GM21786 (cell line): ENCODE data around the gene PRPF31.
A peak's percentile ranks its signal among the peaks of the same experiment; 100 is the strongest.

ENCODE experiments used
- ATAC-seq: cut with Tn5 transposase; IDR thresholded peaks from one replicate; pipeline ENCODE4 v1.9.1; 2021; ENCODE audit not compliant: unreplicated experiment

The PRPF31 gene

GRCh38 chr19:54138489-54139256 lies 23.1 kb downstream of the PRPF31 start:
- no peak for ATAC-seq

GRCh38 chr19:54141356-54141755 lies 25.8 kb downstream of the PRPF31 start:
- no peak for ATAC-seq

- ATAC-seq: no peak
These were observed 26.7 kb downstream of the PRPF31 start for GRCh38 chr19:54142166-54142780.

GRCh38 chr19:54145541-54146158 lies 30.1 kb downstream of the PRPF31 start:
- ATAC-seq: no peak

GRCh38 chr19:54147676-54148075 lies 32.1 kb downstream of the PRPF31 start:
- ATAC-seq: no peak

GRCh38 chr19:54148158-54148557 lies 32.6 kb downstream of the PRPF31 start:
- no peak for ATAC-seq

- ATAC-seq: no peak
These were observed 33.7 kb downstream of the PRPF31 start for GRCh38 chr19:54149021-54149812.

- no peak for ATAC-seq
These were observed 35.9 kb downstream of the PRPF31 start for GRCh38 chr19:54151362-54152035.

DNA sequence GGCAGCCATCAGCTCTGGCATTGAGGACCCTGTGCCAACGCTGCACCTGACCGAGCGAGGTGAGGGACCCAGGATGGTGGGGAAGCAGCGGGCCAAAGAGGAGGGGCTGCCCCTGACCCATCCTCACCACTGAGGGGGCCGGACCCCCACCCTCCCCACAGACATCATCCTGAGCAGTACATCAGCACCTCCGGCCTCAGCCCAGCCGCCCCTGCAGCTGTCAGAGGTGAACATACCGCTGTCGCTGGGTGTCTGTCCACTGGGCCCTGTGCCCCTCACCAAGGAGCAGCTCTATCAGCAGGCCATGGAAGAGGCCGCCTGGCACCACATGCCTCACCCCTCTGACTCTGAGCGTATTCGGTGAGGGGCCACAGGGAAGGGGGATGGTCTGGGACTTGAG lies 36.7 kb downstream of the PRPF31 start:
- ATAC-seq: no peak

DNA sequence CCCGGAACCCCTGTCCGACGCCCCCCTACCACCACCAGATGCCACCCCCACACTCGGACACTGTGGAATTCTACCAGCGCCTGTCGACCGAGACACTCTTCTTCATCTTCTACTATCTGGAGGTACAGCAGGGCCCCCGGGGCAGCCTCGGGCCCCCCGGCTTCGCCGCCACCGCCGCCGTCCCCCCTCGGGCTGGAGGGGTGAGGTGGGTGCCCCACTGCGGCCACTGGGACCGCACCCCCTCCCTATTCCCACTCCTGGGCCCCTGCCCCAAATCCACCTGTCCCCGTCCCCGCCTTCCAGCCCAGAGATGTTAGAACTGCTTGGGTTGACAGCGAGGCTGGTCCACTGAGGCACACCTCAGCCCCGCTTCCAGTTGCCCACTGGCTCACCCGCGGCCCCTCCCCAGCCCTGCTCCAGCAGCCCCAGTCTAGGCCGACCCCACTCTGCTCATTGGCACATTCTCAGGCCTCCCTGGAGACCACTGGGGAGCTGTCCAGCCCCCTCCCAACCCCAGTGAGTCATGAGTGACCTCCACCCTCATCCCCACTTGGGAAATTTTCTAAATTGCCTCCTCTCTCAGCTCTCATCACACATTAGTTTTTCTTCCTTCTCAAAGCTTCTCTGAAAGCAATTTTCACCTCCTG lies 37.4 kb downstream of the PRPF31 start:
- ATAC-seq: no peak

- ATAC-seq: no peak
These were observed 38.3 kb downstream of the PRPF31 start for GRCh38 chr19:54153731-54154326.

DNA sequence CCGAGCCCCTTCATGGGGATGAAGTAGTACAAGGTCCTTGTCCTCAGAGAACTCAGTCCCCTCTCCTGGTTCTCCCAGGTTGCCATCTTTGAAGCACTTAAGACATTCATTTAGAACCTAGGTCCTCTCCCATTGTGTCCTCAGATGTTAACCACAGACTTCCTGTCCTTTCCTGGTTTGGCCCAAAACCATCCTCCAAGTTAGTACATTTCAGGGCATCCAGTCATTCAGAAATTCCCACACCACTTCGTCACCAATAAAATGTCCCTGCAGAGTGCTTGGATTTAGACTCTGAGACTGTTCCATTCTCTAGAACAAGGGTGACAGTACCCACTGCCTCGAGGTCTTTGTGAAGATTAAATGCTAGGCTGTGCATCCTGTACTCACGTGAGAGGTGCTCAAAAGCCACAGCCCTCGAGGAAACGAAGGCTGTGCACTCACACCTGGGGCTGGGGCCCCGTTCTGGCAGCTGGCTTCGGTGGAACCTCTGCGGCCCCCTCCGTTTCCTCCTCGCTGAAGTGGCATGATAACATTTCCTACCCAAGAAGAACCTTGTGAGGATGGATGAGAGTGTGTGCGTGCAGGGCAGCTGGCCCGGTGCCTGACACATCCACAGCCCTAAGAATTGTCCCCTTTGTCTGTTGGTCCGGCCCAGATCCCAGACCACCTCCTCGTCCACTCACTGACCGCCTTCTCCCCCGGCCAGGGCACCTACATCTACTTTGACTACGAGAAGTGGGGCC lies 39.2 kb downstream of the PRPF31 start:
- no peak for ATAC-seq

- no peak for ATAC-seq
These were observed 40.1 kb downstream of the PRPF31 start for GRCh38 chr19:54155694-54156093.

DNA sequence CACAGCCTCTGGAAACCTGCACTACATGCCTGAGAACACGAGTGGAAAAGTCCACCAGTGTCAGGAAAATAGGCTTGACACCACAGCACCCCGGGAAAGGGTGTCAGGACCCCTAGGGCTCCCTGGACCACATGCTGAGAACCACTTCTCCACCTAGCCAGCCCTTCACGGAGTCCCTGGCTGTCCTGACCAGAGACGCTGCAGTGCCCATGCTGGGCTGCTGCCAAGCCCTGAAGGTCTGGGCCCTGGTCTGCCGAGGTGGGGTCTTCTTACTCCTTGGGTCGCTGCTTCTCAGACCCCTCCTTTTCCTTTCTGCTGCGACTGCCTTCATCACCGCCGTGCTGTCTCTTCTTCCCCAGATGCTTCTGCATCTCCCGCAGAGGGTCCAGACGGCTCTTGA lies 40.9 kb downstream of the PRPF31 start:
- ATAC-seq: no peak

DNA sequence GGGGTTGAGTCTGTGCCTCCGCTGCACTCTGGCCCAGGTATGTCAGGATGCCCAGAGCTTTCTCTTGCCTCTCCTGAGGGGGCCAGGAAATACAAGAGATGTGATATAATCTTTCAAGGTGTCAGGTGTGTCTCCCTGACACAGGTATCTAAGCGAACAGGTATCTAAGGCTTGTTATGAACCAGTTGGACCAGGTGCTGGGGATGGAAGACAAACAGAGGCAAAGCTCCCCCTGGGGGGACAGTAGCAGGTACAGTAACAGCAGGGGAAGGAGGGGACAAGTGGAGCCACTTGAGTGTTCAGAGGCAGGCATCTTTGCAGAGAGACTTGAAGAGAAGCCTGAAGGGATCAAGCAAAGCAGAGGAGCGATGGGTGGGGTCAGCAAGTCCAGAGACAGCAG lies 41.4 kb downstream of the PRPF31 start:
- no peak for ATAC-seq

DNA sequence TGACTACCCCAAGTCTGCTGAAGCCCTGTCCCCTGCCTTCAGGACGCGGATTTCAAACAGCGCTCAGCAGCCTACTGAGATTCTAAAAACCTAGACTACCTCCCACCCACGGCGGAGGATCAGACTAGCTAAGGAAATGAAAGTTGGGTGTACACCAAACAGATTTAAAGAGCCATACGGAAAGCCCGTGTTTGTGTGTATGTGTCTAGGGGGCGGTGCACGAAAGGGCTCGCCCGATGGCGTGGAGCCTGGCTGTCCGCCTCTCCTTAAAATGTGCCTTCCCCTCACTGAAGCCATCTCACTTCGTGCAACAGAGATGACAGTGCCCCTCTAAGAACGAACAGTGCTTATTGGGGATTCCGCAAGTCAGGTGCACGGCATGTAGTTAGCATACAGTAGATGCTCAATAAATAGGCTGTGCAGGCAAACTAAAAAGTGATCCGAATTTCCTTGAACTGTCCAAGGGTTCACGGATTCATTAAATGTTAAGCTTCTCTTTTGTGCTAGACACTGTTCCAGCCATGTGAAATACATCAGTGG lies 43.3 kb downstream of the PRPF31 start:
- no peak for ATAC-seq

GRCh38 chr19:54159352-54160181 lies 44.0 kb downstream of the PRPF31 start, which contains the start of gene LENG1:
TSS of gene LENG1 (minus strand) at chr19:54159721. CDS start at chr19:54159695, 26 bp downstream.
- peak; percentile 90 for ATAC-seq

GRCh38 chr19:54160182-54160811 lies 44.7 kb downstream of the PRPF31 start:
- no peak for ATAC-seq
